ENCODE measurements around the gene WDR74.
"Not testable (repeated sequence)": the region's sequence is repeated elsewhere in the genome, so short reads cannot be mapped to it uniquely, and the experiment has no call there.

Gene WDR74

GRCh38 chr11:62840721-62841360 lies 1.5 kb upstream of the WDR74 start:
- not testable (repeated sequence) for H2AFZ ChIP-seq (ENCODE audit: low read length, unreplicated experiment); H3K27me3 ChIP-seq (ENCODE audit: insufficient read depth, low read length); H3K36me3 ChIP-seq (ENCODE audit: insufficient read depth, low read length); H3K4me1 ChIP-seq (ENCODE audit: control insufficient read depth, insufficient read depth, low read length, unreplicated experiment)
- Histone ChIP-seq H3K4me3 (ENCODE audit: low read depth, low read length) (peak overlapping the region; percentile 93), H3K79me2 (ENCODE audit: control insufficient read depth, insufficient read depth, low read length, unreplicated experiment) (peaks cover 18% of the 10 kb centered on the region), H3K27ac (ENCODE audit: low read depth, low read length) (peak overlapping the region; percentile 97)

- Histone ChIP-seq H3K4me3 (ENCODE audit: low read depth, low read length) (no peak overlapping the region), H3K79me2 (ENCODE audit: control insufficient read depth, insufficient read depth, low read length, unreplicated experiment) (peaks cover 33% of the 10 kb centered on the region), H2AFZ (ENCODE audit: low read length, unreplicated experiment) (no peak overlapping the region), H3K4me1 (ENCODE audit: control insufficient read depth, insufficient read depth, low read length, unreplicated experiment) (peaks cover 10% of the 10 kb centered on the region), H3K27me3 (ENCODE audit: insufficient read depth, low read length) (no peaks in the 10 kb centered on the region), H3K36me3 (ENCODE audit: insufficient read depth, low read length) (no peaks in the 10 kb centered on the region), H3K27ac (ENCODE audit: low read depth, low read length) (no peak overlapping the region)
These were observed 4.1 kb downstream of the WDR74 start for GRCh38 chr11:62835336-62835735.

DNA sequence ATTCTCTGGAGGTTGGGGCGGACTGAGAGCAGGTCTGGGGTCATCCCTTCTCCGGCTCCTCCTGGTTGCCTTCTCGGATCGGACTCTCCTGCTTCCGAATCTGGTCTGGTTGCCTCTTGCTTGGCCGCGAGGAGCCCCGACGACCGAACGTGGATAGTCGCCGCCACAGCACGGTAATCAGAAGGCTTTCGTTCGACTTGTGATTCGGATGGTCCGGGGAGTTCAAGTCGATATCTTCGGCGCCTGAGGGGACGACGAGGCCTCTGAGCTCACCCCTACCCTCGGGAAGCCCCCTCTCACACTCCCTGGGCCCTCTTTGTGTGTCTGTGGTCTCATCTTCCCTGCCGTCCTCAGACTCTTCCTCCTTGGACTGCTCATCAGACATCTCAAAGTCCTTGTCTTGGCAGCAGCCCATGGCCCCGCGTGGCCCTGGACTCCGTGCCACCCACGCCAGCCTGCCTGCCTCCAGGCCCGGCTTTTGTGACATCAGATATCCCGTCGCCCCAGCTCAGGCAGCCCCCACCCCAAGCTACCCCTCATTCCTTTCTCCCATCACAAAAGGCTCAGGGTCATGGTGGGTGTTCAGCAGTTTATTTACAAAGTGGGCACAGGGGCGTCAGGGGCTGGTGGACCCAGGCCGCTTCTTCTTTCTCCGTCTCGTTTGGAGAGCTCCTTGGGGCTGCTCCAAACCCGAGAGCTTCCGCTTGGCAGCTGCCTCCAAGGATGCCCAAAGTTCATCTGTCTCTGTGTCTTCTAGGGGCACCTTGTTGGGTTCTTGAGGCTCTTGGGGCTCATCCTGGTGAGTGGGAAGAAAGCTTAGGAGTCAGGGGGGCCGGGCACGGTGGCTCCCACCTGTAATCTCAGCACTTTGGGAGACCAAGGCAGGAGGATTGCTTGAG lies 6.8 kb downstream of the WDR74 start, which contains the start of gene TEX54:
Gene TEX54, minus strand, starts transcription at position 506 of the 899 bp plus-strand sequence.
- peak within 1 kb of the TSS; percentile 86 for H3K27ac ChIP-seq (ENCODE audit: low read depth, low read length)
- H2AFZ ChIP-seq (ENCODE audit: low read length, unreplicated experiment), result peak within 1 kb of the TSS; percentile 58
- no peaks in the 10 kb centered on the region for H3K27me3 ChIP-seq (ENCODE audit: insufficient read depth, low read length)
- peak within 1 kb of the TSS; percentile 97 for H3K4me3 ChIP-seq (ENCODE audit: low read depth, low read length)
- H3K36me3 ChIP-seq (ENCODE audit: insufficient read depth, low read length), result no peaks in the 10 kb centered on the region
- H3K4me1 ChIP-seq (ENCODE audit: control insufficient read depth, insufficient read depth, low read length, unreplicated experiment), result peaks cover 13% of the 10 kb centered on the region
- peaks cover 40% of the 10 kb centered on the region for H3K79me2 ChIP-seq (ENCODE audit: control insufficient read depth, insufficient read depth, low read length, unreplicated experiment)

DNA sequence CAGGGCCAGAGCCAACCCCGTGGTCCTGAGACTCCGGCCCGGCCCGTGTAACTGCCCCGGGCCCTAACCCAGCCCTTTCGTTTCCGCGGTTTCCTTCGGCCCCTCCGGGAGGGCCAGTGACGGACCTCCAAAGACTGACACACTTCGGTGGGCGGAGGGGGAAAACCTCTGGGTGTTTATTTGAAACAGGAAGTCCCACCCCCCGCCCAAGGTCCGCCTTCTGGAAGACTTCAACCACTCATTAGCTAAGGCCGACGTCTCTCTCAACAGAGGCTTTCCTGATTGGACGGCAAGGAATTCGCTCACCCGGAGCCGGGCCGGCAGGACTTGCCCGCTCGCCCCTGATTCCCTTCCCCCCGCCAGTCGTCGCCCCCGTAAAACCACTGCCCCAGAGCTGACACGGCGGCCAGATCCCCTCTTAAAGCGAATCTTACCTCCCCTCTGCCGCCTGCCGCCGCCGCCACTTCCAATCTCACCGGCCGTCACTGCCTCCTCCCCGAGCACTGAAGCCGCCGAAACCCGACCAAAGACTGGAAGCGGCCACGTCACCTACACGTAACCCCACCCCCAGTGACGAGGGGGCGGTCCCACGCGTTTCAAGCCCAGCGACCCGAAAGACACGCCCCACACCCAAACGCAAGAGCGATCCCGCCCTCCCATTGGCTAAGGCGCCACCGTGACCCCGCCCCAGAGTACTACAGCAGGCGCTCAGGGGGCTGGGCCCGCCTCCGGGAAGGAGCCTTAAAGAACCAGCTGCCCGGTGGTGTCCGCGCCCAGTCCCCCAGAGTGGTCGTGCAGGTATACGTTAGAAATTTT lies 7.7 kb downstream of the WDR74 start, which contains the start of gene STX5:
Gene STX5, minus strand, starts transcription at position 532 of the 816 bp plus-strand sequence. CDS start 808 bp downstream, outside the sequence.
- Histone ChIP-seq H3K36me3 (ENCODE audit: insufficient read depth, low read length) (0 out of 2 replicates have a peak, but pooled peaks cover 2% of the 10 kb centered on the region), H2AFZ (ENCODE audit: low read length, unreplicated experiment) (peak within 1 kb of the TSS; percentile 58), H3K27me3 (ENCODE audit: insufficient read depth, low read length) (no peaks in the 10 kb centered on the region), H3K4me3 (ENCODE audit: low read depth, low read length) (peak within 1 kb of the TSS; percentile 97), H3K79me2 (ENCODE audit: control insufficient read depth, insufficient read depth, low read length, unreplicated experiment) (peaks cover 46% of the 10 kb centered on the region), H3K27ac (ENCODE audit: low read depth, low read length) (peak within 1 kb of the TSS; percentile 86), H3K4me1 (ENCODE audit: control insufficient read depth, insufficient read depth, low read length, unreplicated experiment) (peaks cover 13% of the 10 kb centered on the region)

DNA sequence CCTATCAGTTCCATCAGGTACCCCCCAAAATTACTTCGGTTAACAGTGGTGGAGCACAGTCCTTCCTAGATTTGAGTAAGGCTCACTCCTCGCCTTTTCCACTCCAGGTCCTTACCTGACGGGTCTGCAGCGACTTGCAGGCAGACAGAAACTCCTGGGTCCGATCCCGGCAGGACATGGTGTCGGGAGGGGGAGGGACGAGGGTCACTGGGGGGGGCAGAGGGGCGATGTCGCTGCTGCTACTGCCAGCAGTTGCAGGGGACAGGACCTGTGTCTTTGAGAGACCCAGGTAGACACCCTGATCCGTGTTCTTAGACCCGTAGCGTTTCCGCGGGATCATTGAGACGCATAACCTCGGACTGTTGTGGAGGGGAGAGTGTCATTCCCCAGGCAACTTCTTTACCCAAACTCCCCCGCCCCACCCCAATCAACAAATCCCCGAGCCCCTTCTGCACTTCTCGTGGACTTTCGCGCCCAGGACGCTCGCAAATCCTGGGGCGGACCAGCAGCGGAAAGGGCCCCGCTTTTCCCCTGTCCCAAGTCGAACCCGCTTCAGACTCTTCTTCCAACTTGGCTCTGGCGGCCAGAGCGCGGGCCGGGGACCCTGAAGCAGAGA lies 8.4 kb downstream of the WDR74 start:
- peak overlapping the region; percentile 86 for H3K27ac ChIP-seq (ENCODE audit: low read depth, low read length)
- H3K36me3 ChIP-seq (ENCODE audit: insufficient read depth, low read length), result 0 out of 2 replicates have a peak, but pooled peaks cover 2% of the 10 kb centered on the region
- peaks cover 13% of the 10 kb centered on the region for H3K4me1 ChIP-seq (ENCODE audit: control insufficient read depth, insufficient read depth, low read length, unreplicated experiment)
- peaks cover 46% of the 10 kb centered on the region for H3K79me2 ChIP-seq (ENCODE audit: control insufficient read depth, insufficient read depth, low read length, unreplicated experiment)
- H3K4me3 ChIP-seq (ENCODE audit: low read depth, low read length), result peak overlapping the region; percentile 97
- H2AFZ ChIP-seq (ENCODE audit: low read length, unreplicated experiment), result peak overlapping the region; percentile 39
- H3K27me3 ChIP-seq (ENCODE audit: insufficient read depth, low read length), result no peaks in the 10 kb centered on the region

DNA sequence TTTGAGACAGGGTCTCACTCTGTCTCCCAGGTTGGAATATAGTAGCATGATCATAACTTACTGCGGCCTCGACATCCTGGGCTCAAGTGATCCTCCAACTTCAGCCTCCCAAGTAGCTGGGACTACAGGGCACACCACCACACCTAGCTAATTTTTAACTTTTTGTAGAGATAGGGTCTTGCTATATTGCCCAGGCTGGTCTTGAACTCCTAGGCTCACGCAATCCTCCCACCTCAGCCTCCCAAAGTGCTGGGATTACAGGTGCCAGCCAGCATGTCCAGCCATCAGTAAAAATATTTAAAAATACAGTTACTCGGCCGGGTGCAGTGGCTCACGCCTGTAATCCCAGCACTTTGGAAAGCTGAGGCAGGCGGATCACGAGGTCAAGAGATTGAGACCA lies 11.3 kb downstream of the WDR74 start:
- H3K36me3 ChIP-seq (ENCODE audit: insufficient read depth, low read length), result peaks cover 20% of the 10 kb centered on the region
- not testable (repeated sequence) for H3K27me3 ChIP-seq (ENCODE audit: insufficient read depth, low read length); H3K4me3 ChIP-seq (ENCODE audit: low read depth, low read length); H2AFZ ChIP-seq (ENCODE audit: low read length, unreplicated experiment); H3K27ac ChIP-seq (ENCODE audit: low read depth, low read length); H3K4me1 ChIP-seq (ENCODE audit: control insufficient read depth, insufficient read depth, low read length, unreplicated experiment)
- H3K79me2 ChIP-seq (ENCODE audit: control insufficient read depth, insufficient read depth, low read length, unreplicated experiment), result peaks cover 42% of the 10 kb centered on the region

GRCh38 chr11:62823677-62824076 lies 15.7 kb downstream of the WDR74 start:
- Histone ChIP-seq H3K27me3 (ENCODE audit: insufficient read depth, low read length) (no peaks in the 10 kb centered on the region), H3K4me3 (ENCODE audit: low read depth, low read length) (no peak overlapping the region), H3K27ac (ENCODE audit: low read depth, low read length) (no peak overlapping the region), H3K79me2 (ENCODE audit: control insufficient read depth, insufficient read depth, low read length, unreplicated experiment) (peaks cover 15% of the 10 kb centered on the region), H2AFZ (ENCODE audit: low read length, unreplicated experiment) (no peak overlapping the region), H3K4me1 (ENCODE audit: control insufficient read depth, insufficient read depth, low read length, unreplicated experiment) (no peaks in the 10 kb centered on the region), H3K36me3 (ENCODE audit: insufficient read depth, low read length) (peaks cover 20% of the 10 kb centered on the region)

- no peak overlapping the region for H3K4me3 ChIP-seq (ENCODE audit: low read depth, low read length)
- H3K27ac ChIP-seq (ENCODE audit: low read depth, low read length), result no peak overlapping the region
- H3K27me3 ChIP-seq (ENCODE audit: insufficient read depth, low read length), result no peaks in the 10 kb centered on the region
- no peak overlapping the region for H2AFZ ChIP-seq (ENCODE audit: low read length, unreplicated experiment)
- H3K36me3 ChIP-seq (ENCODE audit: insufficient read depth, low read length), result peaks cover 13% of the 10 kb centered on the region
- H3K4me1 ChIP-seq (ENCODE audit: control insufficient read depth, insufficient read depth, low read length, unreplicated experiment), result no peaks in the 10 kb centered on the region
- H3K79me2 ChIP-seq (ENCODE audit: control insufficient read depth, insufficient read depth, low read length, unreplicated experiment), result no peaks in the 10 kb centered on the region
These were observed 22.3 kb downstream of the WDR74 start for GRCh38 chr11:62817129-62817528.

DNA sequence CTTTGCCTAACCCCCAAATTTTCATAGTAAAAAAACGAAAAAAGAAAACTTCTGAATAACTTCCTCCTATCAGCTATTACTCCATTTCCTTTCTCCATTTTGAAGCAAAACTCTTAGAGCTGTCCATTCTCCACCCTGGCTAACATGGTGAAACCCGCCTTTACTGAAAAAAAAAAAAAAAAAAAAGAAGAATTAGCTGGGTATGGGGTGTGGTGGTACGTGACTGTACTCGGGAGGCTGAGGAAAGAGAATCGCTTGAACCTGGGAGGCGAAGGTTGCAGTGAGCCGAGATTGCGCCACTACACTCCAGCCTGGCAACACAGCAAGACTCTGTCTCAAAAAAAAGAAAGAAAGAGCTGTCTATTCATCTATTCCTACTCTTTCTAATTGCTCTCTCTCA lies 22.8 kb downstream of the WDR74 start:
- Histone ChIP-seq H3K27me3 (ENCODE audit: insufficient read depth, low read length) (no peaks in the 10 kb centered on the region), H3K79me2 (ENCODE audit: control insufficient read depth, insufficient read depth, low read length, unreplicated experiment) (no peaks in the 10 kb centered on the region), H2AFZ (ENCODE audit: low read length, unreplicated experiment) (no peak overlapping the region), H3K27ac (ENCODE audit: low read depth, low read length) (no peak overlapping the region), H3K4me1 (ENCODE audit: control insufficient read depth, insufficient read depth, low read length, unreplicated experiment) (no peaks in the 10 kb centered on the region), H3K36me3 (ENCODE audit: insufficient read depth, low read length) (peaks cover 13% of the 10 kb centered on the region), H3K4me3 (ENCODE audit: low read depth, low read length) (no peak overlapping the region)

- Histone ChIP-seq H3K27me3 (ENCODE audit: insufficient read depth, low read length) (no peaks in the 10 kb centered on the region), H2AFZ (ENCODE audit: low read length, unreplicated experiment) (no peak overlapping the region), H3K36me3 (ENCODE audit: insufficient read depth, low read length) (peaks cover 7% of the 10 kb centered on the region), H3K27ac (ENCODE audit: low read depth, low read length) (no peak overlapping the region), H3K4me1 (ENCODE audit: control insufficient read depth, insufficient read depth, low read length, unreplicated experiment) (peaks cover 5% of the 10 kb centered on the region), H3K4me3 (ENCODE audit: low read depth, low read length) (no peak overlapping the region), H3K79me2 (ENCODE audit: control insufficient read depth, insufficient read depth, low read length, unreplicated experiment) (no peaks in the 10 kb centered on the region)
These were observed 27.7 kb downstream of the WDR74 start for GRCh38 chr11:62811659-62812058.

All from ACC112 (cell line).